Cardiac muscle cell (in vitro differentiated cells and primary cell): Measurements from ENCODE around the gene ARL6IP6. TPM values are rescaled to one million over a fixed set of nuclear protein-coding genes. Genes with fewer than 3 reads are reported as not detected.

ENCODE experiments used
- DNase-seq, 2 donors: peaks; one replicate each; pipeline versions ENCODE4 v3.0.0 to v3.0.0-alpha.2; 2010 to 2017; ENCODE audit warnings: low read depth in 1 of 2, low spot score in 1 of 2
- H3K27ac ChIP-seq: fragments of 200-600 bp; sonication (generic); 2 replicates; pipeline ENCODE4 v1.5.1; 2016
- H3K27me3 ChIP-seq: fragments of 200-600 bp; sonication (generic); 2 replicates; pipeline ENCODE4 v1.6.0; 2016; ENCODE audit warnings: control low read depth
- H3K36me3 ChIP-seq: fragments of 200-600 bp; sonication (generic); 2 replicates; pipeline ENCODE4 v1.5.1; 2016; ENCODE audit warnings: control low read depth
- H3K4me1 ChIP-seq: fragments of 200-600 bp; sonication (generic); 2 replicates; pipeline ENCODE4 v1.8.1; 2017; ENCODE audit warnings: low read depth, mild to moderate bottlenecking, mixed run types
- H3K4me3 ChIP-seq: fragments of 200-600 bp; sonication (generic); 2 replicates; pipeline ENCODE4 v1.5.1; 2016; ENCODE audit warnings: mild to moderate bottlenecking
- H3K9me3 ChIP-seq: fragments of 200-600 bp; sonication (generic); 2 replicates; pipeline ENCODE4 v1.5.1; 2017; ENCODE audit warnings: low read depth, mild to moderate bottlenecking, control low read depth
- polyA plus RNA-seq: library from polyadenylated mRNA; unstranded; fragments of >200 nt; fragmentation: Nextera tagmentation; extraction: Ambion mirVana; gene quantifications from 2 replicates; pipeline ENCODE4 v1.2.1, GENCODE V29; 2016
- total RNA-seq: library from RNA; depleted of rRNA; stranded (reverse); fragments of >200 nt; gene quantifications from 2 replicates; pipeline ENCODE4 v1.2.3, GENCODE V29; 2016
- TF ChIP-seq, protein P1 (sequence below): IDR thresholded peaks from 2 replicates; pipeline ENCODE4 v1.5.1; 2012; ENCODE audit warnings: low read depth, mild to moderate bottlenecking, low read length

ARL6IP6 gene
- total and polyA plus RNA-seq, 2 experiments from 2014 or later, result 24.1 to 27.9 TPM

DNA sequence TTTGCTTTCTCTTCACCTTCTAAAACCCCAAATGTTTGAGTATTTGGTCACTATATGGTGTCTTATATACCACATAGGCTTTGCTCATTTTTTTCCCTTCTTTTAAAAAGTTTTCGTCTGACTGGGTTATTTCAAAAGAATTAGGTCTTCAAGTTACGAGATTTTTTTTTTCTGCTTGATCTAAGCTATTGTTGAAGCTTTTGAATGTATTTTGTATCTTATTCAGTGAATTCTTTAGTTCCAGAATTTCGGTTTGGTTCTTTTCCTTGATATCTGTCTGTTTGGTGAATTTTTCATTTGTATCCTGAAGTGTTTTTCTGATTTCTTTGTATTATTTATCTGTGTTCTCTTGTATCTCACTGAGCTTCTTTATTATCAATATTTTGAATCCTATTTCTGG is 93.5 kb downstream of the ARL6IP6 start:
- no peaks in the 10 kb centered on the region for H3K27me3 ChIP-seq
- no peaks in the 10 kb centered on the region for H3K4me1 ChIP-seq
- DNase-seq, result no peak
- H3K9me3 ChIP-seq, result no peaks in the 10 kb centered on the region
- H3K4me3 ChIP-seq, result no peak overlapping the region
- no peaks in the 10 kb centered on the region for H3K36me3 ChIP-seq
- TF ChIP-seq, protein P1, sequence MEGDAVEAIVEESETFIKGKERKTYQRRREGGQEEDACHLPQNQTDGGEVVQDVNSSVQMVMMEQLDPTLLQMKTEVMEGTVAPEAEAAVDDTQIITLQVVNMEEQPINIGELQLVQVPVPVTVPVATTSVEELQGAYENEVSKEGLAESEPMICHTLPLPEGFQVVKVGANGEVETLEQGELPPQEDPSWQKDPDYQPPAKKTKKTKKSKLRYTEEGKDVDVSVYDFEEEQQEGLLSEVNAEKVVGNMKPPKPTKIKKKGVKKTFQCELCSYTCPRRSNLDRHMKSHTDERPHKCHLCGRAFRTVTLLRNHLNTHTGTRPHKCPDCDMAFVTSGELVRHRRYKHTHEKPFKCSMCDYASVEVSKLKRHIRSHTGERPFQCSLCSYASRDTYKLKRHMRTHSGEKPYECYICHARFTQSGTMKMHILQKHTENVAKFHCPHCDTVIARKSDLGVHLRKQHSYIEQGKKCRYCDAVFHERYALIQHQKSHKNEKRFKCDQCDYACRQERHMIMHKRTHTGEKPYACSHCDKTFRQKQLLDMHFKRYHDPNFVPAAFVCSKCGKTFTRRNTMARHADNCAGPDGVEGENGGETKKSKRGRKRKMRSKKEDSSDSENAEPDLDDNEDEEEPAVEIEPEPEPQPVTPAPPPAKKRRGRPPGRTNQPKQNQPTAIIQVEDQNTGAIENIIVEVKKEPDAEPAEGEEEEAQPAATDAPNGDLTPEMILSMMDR, result no peak
- no peak overlapping the region for H3K27ac ChIP-seq

Other genes with a start within 250 kb of the ARL6IP6 start
- gene PRPF40A, start 1.2 kb upstream of the ARL6IP6 start, total RNA-seq, result 57.8 and 91.5 TPM in 2 replicates
- gene PRPF40A, start 1.2 kb upstream of the ARL6IP6 start, polyA plus RNA-seq, result 107 and 123 TPM in 2 replicates